Mesenchymal stem cell (in vitro differentiated cells and primary cell): ENCODE results near the gene NPAS2. TPM values are rescaled to one million over a fixed set of nuclear protein-coding genes. Genes with fewer than 3 reads are reported as not detected.

Source experiments
- DNase-seq: peaks from one replicate; pipeline ENCODE4 v3.0.0-alpha.2; 2013
- H2AFZ ChIP-seq: one replicate; pipeline ENCODE4 v1.6.1; 2013; ENCODE audit warnings: low read depth, mild to moderate bottlenecking, control low read depth, inconsistent platforms, low read length, moderate library complexity
- H2AK5ac ChIP-seq: 2 replicates; pipeline ENCODE4 v1.6.1; 2013; ENCODE audit warnings: low read length, moderate library complexity, mild to moderate bottlenecking, inconsistent platforms; ENCODE audit not compliant: severe bottlenecking
- H2BK120ac ChIP-seq: one replicate; pipeline ENCODE4 v1.6.1; 2013; ENCODE audit warnings: low read depth, mild to moderate bottlenecking, inconsistent platforms, low read length, moderate library complexity
- H2BK12ac ChIP-seq, 2 experiments: one replicate each; pipeline ENCODE4 v1.6.1; 2013; ENCODE audit warnings: inconsistent platforms in 2 of 2, low read length in 2 of 2, mild to moderate bottlenecking in 2 of 2, moderate library complexity in 2 of 2, control low read depth in 1 of 2
- H2BK15ac ChIP-seq: one replicate; pipeline ENCODE4 v1.6.1; 2013; ENCODE audit warnings: mild to moderate bottlenecking, low read depth, inconsistent platforms; ENCODE audit not compliant: poor library complexity, severe bottlenecking
- H2BK5ac ChIP-seq: 2 replicates; pipeline ENCODE4 v1.6.1; 2013; ENCODE audit warnings: low read depth, mild to moderate bottlenecking, low read length, control low read depth, inconsistent platforms; ENCODE audit not compliant: poor library complexity, severe bottlenecking
- H3K14ac ChIP-seq, 2 experiments: one replicate each; pipeline ENCODE4 v1.6.1; 2013; ENCODE audit warnings: inconsistent platforms in 2 of 2, low read length in 2 of 2, control low read depth in 1 of 2, mild to moderate bottlenecking in 1 of 2, moderate library complexity in 1 of 2
- H3K18ac ChIP-seq, 2 experiments: one replicate each; pipeline ENCODE4 v1.6.1; 2013; ENCODE audit warnings: inconsistent platforms in 2 of 2, low read length in 2 of 2, control low read depth in 1 of 2, low read depth in 1 of 2, mild to moderate bottlenecking in 1 of 2
- H3K23ac ChIP-seq, 2 experiments: one replicate each; pipeline ENCODE4 v1.6.1; 2013; ENCODE audit warnings: inconsistent platforms in 2 of 2, low read length in 2 of 2, mild to moderate bottlenecking in 2 of 2, moderate library complexity in 2 of 2, control low read depth in 1 of 2
- H3K27ac ChIP-seq: 2 replicates; pipeline ENCODE4 v1.5.1; 2013; ENCODE audit warnings: mild to moderate bottlenecking, moderate library complexity, low read length, control low read depth, inconsistent platforms; ENCODE audit not compliant: poor library complexity, severe bottlenecking
- H3K27me3 ChIP-seq, 2 experiments: 2 replicates each; pipeline versions ENCODE4 v1.6.1 to v1.7.0; 2013; ENCODE audit warnings: low read length in 2 of 2, mild to moderate bottlenecking in 2 of 2, moderate library complexity in 2 of 2, control low read depth in 1 of 2, inconsistent platforms in 1 of 2; ENCODE audit not compliant: control insufficient read depth in 1 of 2, insufficient read depth in 1 of 2
- H3K36me3 ChIP-seq, 2 experiments: 2 replicates each; pipeline versions ENCODE4 v1.6.1 to v1.7.0; 2013; ENCODE audit warnings: low read length in 2 of 2, control low read depth in 1 of 2, inconsistent platforms in 1 of 2, low read depth in 1 of 2, mild to moderate bottlenecking in 1 of 2; ENCODE audit not compliant: insufficient read depth in 2 of 2, control insufficient read depth in 1 of 2
- H3K4ac ChIP-seq, 2 experiments: one replicate each; pipeline ENCODE4 v1.6.1; 2013; ENCODE audit warnings: inconsistent platforms in 2 of 2, low read length in 2 of 2, mild to moderate bottlenecking in 2 of 2, moderate library complexity in 2 of 2, control low read depth in 1 of 2, low read depth in 1 of 2
- H3K4me1 ChIP-seq: 2 replicates; pipeline ENCODE4 v1.6.1; 2013; ENCODE audit warnings: low read depth, low read length, control low read depth; ENCODE audit not compliant: control insufficient read depth, insufficient read depth
- H3K4me2 ChIP-seq: 2 replicates; pipeline ENCODE4 v1.6.1; 2013; ENCODE audit warnings: low read length, mild to moderate bottlenecking, inconsistent platforms; ENCODE audit not compliant: poor library complexity, severe bottlenecking
- H3K4me3 ChIP-seq, 2 experiments: 2 replicates each; pipeline versions ENCODE4 v1.5.1 to v1.7.0; 2013; ENCODE audit warnings: low read length in 2 of 2, mild to moderate bottlenecking in 2 of 2, control low read depth in 1 of 2, low read depth in 1 of 2; ENCODE audit not compliant: insufficient read depth in 1 of 2
- H3K79me1 ChIP-seq: replicated peaks from 2 replicates; pipeline ENCODE4 v1.6.1; 2013; ENCODE audit warnings: mild to moderate bottlenecking, control low read depth, low read length, inconsistent platforms; ENCODE audit not compliant: poor library complexity, severe bottlenecking
- H3K9ac ChIP-seq: 2 replicates; pipeline ENCODE4 v1.7.0; 2013; ENCODE audit warnings: mild to moderate bottlenecking, low read length, moderate library complexity
- H3K9me3 ChIP-seq: 2 replicates; pipeline ENCODE4 v1.7.0; 2013; ENCODE audit warnings: mild to moderate bottlenecking, low read length; ENCODE audit not compliant: control insufficient read depth
- H4K8ac ChIP-seq: one replicate; pipeline ENCODE4 v1.6.1; 2013; ENCODE audit warnings: inconsistent platforms, mild to moderate bottlenecking, low read length, moderate library complexity
- H4K91ac ChIP-seq: one replicate; pipeline ENCODE4 v1.6.1; 2013; ENCODE audit warnings: mild to moderate bottlenecking, low read length, inconsistent platforms
- WGBS: methylation state at CpG from one replicate; pipeline ENCODE4 v1.1.7; 2013; ENCODE audit warnings: mixed read lengths; 5-methylcytosine and 5-hydroxymethylcytosine counted together
- polyA plus RNA-seq, 2 experiments: library from polyadenylated mRNA; stranded (reverse); fragments of 200-250 nt; gene quantifications; one replicate each; pipeline ENCODE4 v1.2.3, GENCODE V29; 2013

NPAS2 gene, protein sequence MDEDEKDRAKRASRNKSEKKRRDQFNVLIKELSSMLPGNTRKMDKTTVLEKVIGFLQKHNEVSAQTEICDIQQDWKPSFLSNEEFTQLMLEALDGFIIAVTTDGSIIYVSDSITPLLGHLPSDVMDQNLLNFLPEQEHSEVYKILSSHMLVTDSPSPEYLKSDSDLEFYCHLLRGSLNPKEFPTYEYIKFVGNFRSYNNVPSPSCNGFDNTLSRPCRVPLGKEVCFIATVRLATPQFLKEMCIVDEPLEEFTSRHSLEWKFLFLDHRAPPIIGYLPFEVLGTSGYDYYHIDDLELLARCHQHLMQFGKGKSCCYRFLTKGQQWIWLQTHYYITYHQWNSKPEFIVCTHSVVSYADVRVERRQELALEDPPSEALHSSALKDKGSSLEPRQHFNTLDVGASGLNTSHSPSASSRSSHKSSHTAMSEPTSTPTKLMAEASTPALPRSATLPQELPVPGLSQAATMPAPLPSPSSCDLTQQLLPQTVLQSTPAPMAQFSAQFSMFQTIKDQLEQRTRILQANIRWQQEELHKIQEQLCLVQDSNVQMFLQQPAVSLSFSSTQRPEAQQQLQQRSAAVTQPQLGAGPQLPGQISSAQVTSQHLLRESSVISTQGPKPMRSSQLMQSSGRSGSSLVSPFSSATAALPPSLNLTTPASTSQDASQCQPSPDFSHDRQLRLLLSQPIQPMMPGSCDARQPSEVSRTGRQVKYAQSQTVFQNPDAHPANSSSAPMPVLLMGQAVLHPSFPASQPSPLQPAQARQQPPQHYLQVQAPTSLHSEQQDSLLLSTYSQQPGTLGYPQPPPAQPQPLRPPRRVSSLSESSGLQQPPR
- 21.4 TPM for polyA plus RNA-seq (2013, experiment 1 of 2)
- polyA plus RNA-seq (2013, experiment 2 of 2): 22.4 TPM

DNA sequence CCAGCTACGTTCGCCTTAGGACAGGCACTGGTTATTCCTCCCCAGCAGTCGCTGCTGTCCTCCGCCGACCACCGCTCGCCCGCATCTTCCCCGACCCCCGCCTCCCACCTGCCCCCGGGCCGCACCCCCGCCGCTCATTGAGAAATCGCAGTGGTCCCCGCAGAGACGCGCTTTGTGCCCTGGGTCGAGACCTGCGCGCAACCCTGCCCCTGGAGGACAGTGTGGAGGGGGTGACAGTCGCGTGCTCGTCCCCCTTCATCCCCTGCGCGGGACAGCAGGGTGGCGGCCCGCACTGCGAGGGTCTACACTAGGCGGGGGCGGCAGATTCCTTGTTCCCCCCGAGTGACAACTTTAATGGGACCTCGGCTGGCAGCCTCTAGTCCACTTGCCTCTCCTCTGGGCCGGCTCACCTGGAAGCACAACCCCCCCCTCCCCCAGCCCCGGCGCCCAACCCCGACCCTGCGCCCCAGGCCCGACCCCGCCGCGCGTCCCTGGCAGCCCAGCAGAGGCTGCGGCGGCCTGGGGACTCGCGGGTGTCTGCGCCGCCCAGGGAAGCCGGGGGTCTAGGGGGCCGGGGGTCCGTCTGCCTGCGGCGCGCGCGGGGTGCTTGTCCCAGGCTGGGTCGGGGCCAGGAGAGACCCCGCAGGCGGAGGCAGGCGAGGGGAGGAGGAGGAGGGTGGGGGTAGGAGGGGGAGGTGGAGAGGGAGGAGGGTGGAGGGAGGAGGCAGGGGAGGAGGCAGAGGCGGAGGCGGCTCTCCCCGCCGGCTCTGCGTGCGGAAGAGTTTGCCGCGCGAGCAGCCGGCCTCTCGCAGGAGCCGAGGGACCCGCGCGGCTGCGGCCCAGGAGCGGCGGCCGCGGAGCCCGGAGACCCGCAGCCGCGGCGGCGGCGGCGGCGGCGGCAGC lies at the start of gene NPAS2:
TSS of gene NPAS2 (plus strand) at position 770 of the 903 bp plus-strand sequence. CDS start 84,616 bp downstream, outside the sequence.
- H2BK15ac ChIP-seq: peak within 1 kb of the TSS; percentile 99
- H3K23ac ChIP-seq: peak within 1 kb of the TSS; percentile 86 to 98
- peak within 1 kb of the TSS; percentile 60 to 94 for H3K4ac ChIP-seq
- under 1% methylated on average over 47 of the region's 91 CpGs for WGBS
- H2BK12ac ChIP-seq: peak within 1 kb of the TSS; percentile 35 to 94
- no peaks in the 10 kb centered on the region for H3K9me3 ChIP-seq
- peaks cover 0 to 46% of the 10 kb centered on the region in 2 experiments for H3K27me3 ChIP-seq
- peak within 1 kb of the TSS; percentile 88 for H4K8ac ChIP-seq
- H2AFZ ChIP-seq: peak within 1 kb of the TSS; percentile 97
- no peak within 1 kb of the TSS for H2BK5ac ChIP-seq
- peak within 1 kb of the TSS; percentile 80 to 99 for H3K14ac ChIP-seq
- peaks cover 21% of the 10 kb centered on the region for H3K4me1 ChIP-seq
- H3K79me1 ChIP-seq: no peaks in the 10 kb centered on the region
- peak within 1 kb of the TSS; percentile 100 for H3K4me2 ChIP-seq
- H3K9ac ChIP-seq: peak within 1 kb of the TSS; percentile 86
- peak within 1 kb of the TSS; percentile 94 to 99 for H3K18ac ChIP-seq
- H3K27ac ChIP-seq: no peak within 1 kb of the TSS
- peak within 1 kb of the TSS; percentile 61 to 88 for H3K4me3 ChIP-seq
- H4K91ac ChIP-seq: peak within 1 kb of the TSS; percentile 89
- no peak within 1 kb of the TSS for H2AK5ac ChIP-seq
- peak; percentile 64 for DNase-seq
- peak within 1 kb of the TSS; percentile 98 for H2BK120ac ChIP-seq
- H3K36me3 ChIP-seq: no peaks in the 10 kb centered on the region

DNA sequence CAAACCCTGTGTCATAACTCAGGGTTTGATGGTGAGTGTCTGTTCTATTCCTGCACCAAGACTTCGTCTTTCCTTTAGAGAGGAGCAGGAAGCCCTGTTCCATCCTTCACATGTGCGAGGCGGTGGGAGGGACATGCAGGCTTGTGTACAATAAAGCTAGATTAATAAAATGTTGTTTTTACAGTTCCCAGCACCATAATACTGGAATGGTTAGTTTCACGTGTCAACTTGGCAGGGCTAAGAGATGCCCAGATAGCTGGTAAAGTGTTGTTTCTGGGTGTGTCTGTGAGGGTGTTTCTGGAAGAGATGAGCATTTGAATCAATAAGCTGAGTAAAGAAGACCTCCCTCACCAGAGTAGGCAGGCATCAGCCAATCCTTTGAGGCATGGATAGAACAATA lies 48.8 kb upstream of the NPAS2 start:
- Histone ChIP-seq H2BK120ac (no peak overlapping the region), H3K79me1 (no peaks in the 10 kb centered on the region), H2BK15ac (no peak overlapping the region), H3K27me3 (peaks cover 0 to 37% of the 10 kb centered on the region in 2 experiments), H3K4ac (no peak overlapping the region), H2AK5ac (no peak overlapping the region), H3K4me3 (no peak overlapping the region), H3K14ac (no peak overlapping the region), H2BK12ac (no peak overlapping the region), H3K36me3 (no peaks in the 10 kb centered on the region), H2AFZ (no peak overlapping the region), H4K91ac (no peak overlapping the region), H3K4me2 (no peak overlapping the region), H3K18ac (no peak overlapping the region), H4K8ac (no peak overlapping the region), H3K23ac (no peak overlapping the region), H3K9ac (no peak overlapping the region), H3K27ac (no peak overlapping the region), H3K9me3 (no peaks in the 10 kb centered on the region), H3K4me1 (no peaks in the 10 kb centered on the region), H2BK5ac (no peak overlapping the region)
- DNase-seq: no peak
- WGBS: 98% methylated on average over 4 of the region's 4 CpGs

DNA sequence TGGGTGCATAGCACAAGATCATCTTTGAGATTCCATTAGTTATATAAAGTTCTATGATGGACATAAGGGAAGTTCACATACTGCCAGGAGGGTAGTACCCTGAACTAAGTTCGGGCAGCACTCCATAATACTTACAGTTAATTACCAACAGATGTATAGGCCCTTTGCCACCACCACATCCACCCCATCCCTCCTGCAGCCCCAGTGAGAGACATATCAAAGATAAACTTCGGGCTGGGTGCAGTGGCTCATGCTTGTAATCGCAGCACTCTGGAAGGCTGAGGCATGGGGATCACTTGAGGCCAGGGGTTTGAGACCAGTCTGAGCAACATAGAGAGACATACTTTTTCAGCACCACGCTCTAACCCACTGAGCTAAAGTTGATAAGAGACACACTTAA lies 46.4 kb upstream of the NPAS2 start:
- no peak overlapping the region for H2AK5ac ChIP-seq
- H3K4ac ChIP-seq: no peak overlapping the region
- peaks cover 2 to 22% of the 10 kb centered on the region in 2 experiments for H3K27me3 ChIP-seq
- H2BK15ac ChIP-seq: no peak overlapping the region
- H3K79me1 ChIP-seq: no peaks in the 10 kb centered on the region
- H2AFZ ChIP-seq: no peak overlapping the region
- H3K9ac ChIP-seq: no peak overlapping the region
- 100% methylated on average over 3 of the region's 4 CpGs for WGBS
- no peak overlapping the region for H2BK5ac ChIP-seq
- no peak overlapping the region for H4K8ac ChIP-seq
- H3K23ac ChIP-seq: no peak overlapping the region
- DNase-seq: no peak
- no peak overlapping the region for H2BK12ac ChIP-seq
- H3K4me1 ChIP-seq: no peaks in the 10 kb centered on the region
- no peak overlapping the region for H4K91ac ChIP-seq
- no peaks in the 10 kb centered on the region for H3K36me3 ChIP-seq
- no peak overlapping the region for H3K27ac ChIP-seq
- no peak overlapping the region for H3K14ac ChIP-seq
- no peak overlapping the region for H3K4me3 ChIP-seq
- no peak overlapping the region for H3K18ac ChIP-seq
- no peak overlapping the region for H2BK120ac ChIP-seq
- H3K9me3 ChIP-seq: no peaks in the 10 kb centered on the region
- no peak overlapping the region for H3K4me2 ChIP-seq
